ENCODE results near the gene SRMS. TPM values are rescaled to one million over a fixed set of nuclear protein-coding genes. Genes with fewer than 3 reads are reported as not detected.

SRMS gene
- total RNA-seq, result not detected in 2 replicates

GRCh38 chr20:63547725-63548480, at the start of gene SRMS:
Gene SRMS (minus strand): TSS chr20:63547749. CDS start chr20:63547463, 286 bp downstream.

GRCh38 chr20:63574156-63574828, 26.7 kb upstream of the SRMS start, which contains the start of gene HELZ2:
Gene HELZ2 (minus strand): TSS chr20:63574239. CDS start chr20:63572385, 1,854 bp downstream.

GRCh38 chr20:63553933-63554290, 6.4 kb upstream of the SRMS start, which contains the start of gene FNDC11:
Gene FNDC11 (plus strand): TSS chr20:63554159. CDS start chr20:63555664, 1,505 bp downstream.

GRCh38 chr20:63536997-63537524, 10.5 kb downstream of the SRMS start, which contains the start of gene PTK6:
Gene PTK6 (minus strand): TSS chr20:63537376. CDS start chr20:63537314, 62 bp downstream.

GRCh38 chr20:63520504-63520933, 27.0 kb downstream of the SRMS start, which contains the start of gene PPDPF:
Gene PPDPF (plus strand): TSS chr20:63520765. CDS start chr20:63521309, 544 bp downstream.

GRCh38 chr20:63498960-63499337, 48.6 kb downstream of the SRMS start, which contains the start of gene EEF1A2:
Gene EEF1A2 (minus strand): TSS chr20:63499083. CDS start chr20:63497763, 1,320 bp downstream.

Other genes with a start within 250 kb of the SRMS start
- not detected in 2 replicates for gene CHRNA4, start 186.4 kb downstream of the SRMS start, total RNA-seq
- not detected in 2 replicates for gene KCNQ2, start 75.1 kb downstream of the SRMS start, total RNA-seq
- gene EEF1A2, start 48.7 kb downstream of the SRMS start, total RNA-seq, result under 0.01 and 0.24 TPM in 2 replicates
- gene PPDPF, start 27.0 kb downstream of the SRMS start, total RNA-seq, result 55.9 and 56.3 TPM in 2 replicates
- under 0.01 and 0.12 TPM in 2 replicates for gene PTK6, start 10.4 kb downstream of the SRMS start, total RNA-seq
- 0.65 and 0.73 TPM in 2 replicates for gene FNDC11, start 6.4 kb upstream of the SRMS start, total RNA-seq
- 56.1 and 77.4 TPM in 2 replicates for gene HELZ2, start 26.5 kb upstream of the SRMS start, total RNA-seq
- 15.1 and 16.6 TPM in 2 replicates for gene GMEB2, start 79.4 kb upstream of the SRMS start, total RNA-seq
- gene STMN3, start 105.7 kb upstream of the SRMS start, total RNA-seq, result 10.0 and 12.0 TPM in 2 replicates
- 16.9 and 21.3 TPM in 2 replicates for gene RTEL1, start 110.6 kb upstream of the SRMS start, total RNA-seq
- gene TNFRSF6B, start 148.9 kb upstream of the SRMS start, total RNA-seq, result 2.2 and 8.0 TPM in 2 replicates
- 26.6 and 32.0 TPM in 2 replicates for gene ARFRP1, start 160.2 kb upstream of the SRMS start, total RNA-seq
- 14.1 and 16.4 TPM in 2 replicates for gene ZGPAT, start 160.3 kb upstream of the SRMS start, total RNA-seq
- 4.5 and 4.6 TPM in 2 replicates for gene LIME1, start 188.9 kb upstream of the SRMS start, total RNA-seq
- 41.5 and 45.7 TPM in 2 replicates for gene SLC2A4RG, start 192.0 kb upstream of the SRMS start, total RNA-seq

All from hair follicle dermal papilla cell (primary cell).